ENCODE data around the gene GLTP. TPM values are rescaled to one million over a fixed set of nuclear protein-coding genes. Genes with fewer than 3 reads are reported as not detected.

The GLTP gene
- total and polyA plus RNA-seq, 3 donors from 2014 or later: 20.0 to 27.1 (median 23.1) TPM

GRCh38 chr12:109926488-109927210 lies 46.3 kb upstream of the GLTP start:
- DNase-seq: no peak
- H3K27me3 ChIP-seq: no peaks in the 10 kb centered on the region
- H3K4me1 ChIP-seq: no peaks in the 10 kb centered on the region
- no peak overlapping the region for H3K4me3 ChIP-seq
- H3K9me3 ChIP-seq: no peaks in the 10 kb centered on the region
- no peak overlapping the region for H3K27ac ChIP-seq
- no peaks in the 10 kb centered on the region for H3K36me3 ChIP-seq (ENCODE audit: low read depth, missing control alignments)
- TF ChIP-seq POLR2A (IDR thresholded peaks at IDR 0.05): no peak
- TF ChIP-seq CTCF (IDR thresholded peaks at IDR 0.05): no peak
- 88 to 90% methylated on average over 2 to 11 of the region's 11 CpGs for WGBS, 2 donors
- intact Hi-C loops (cut with DNase I; ENCODE audit: low total_unique reads): no loop called here

GRCh38 chr12:109926016-109926415 lies 45.7 kb upstream of the GLTP start:
- H3K36me3 ChIP-seq (ENCODE audit: low read depth, missing control alignments): no peaks in the 10 kb centered on the region
- 80 to 97% methylated on average over 1 to 8 of the region's 8 CpGs for WGBS, 2 donors
- DNase-seq: no peak
- H3K27me3 ChIP-seq: no peaks in the 10 kb centered on the region
- no peak overlapping the region for H3K4me3 ChIP-seq
- H3K9me3 ChIP-seq: no peaks in the 10 kb centered on the region
- intact Hi-C loops (cut with DNase I; ENCODE audit: low total_unique reads): no loop called here
- no peak for TF ChIP-seq CTCF (IDR thresholded peaks at IDR 0.05)
- H3K27ac ChIP-seq: no peak overlapping the region
- no peaks in the 10 kb centered on the region for H3K4me1 ChIP-seq

- Histone ChIP-seq H3K4me1 (no peaks in the 10 kb centered on the region), H3K36me3 (ENCODE audit: low read depth, missing control alignments) (no peaks in the 10 kb centered on the region), H3K4me3 (no peak overlapping the region), H3K9me3 (no peaks in the 10 kb centered on the region), H3K27ac (no peak overlapping the region), H3K27me3 (no peaks in the 10 kb centered on the region)
- no peak for DNase-seq
- intact Hi-C loops (cut with DNase I; ENCODE audit: low total_unique reads): no loop called here
- WGBS, 2 donors: 75 to 87% methylated on average over 7 to 20 of the region's 20 CpGs
- no peak for TF ChIP-seq CTCF (IDR thresholded peaks at IDR 0.05)
- TF ChIP-seq POLR2A (IDR thresholded peaks at IDR 0.05): no peak
Observed at GRCh38 chr12:109925185-109925840, 45.0 kb upstream of the GLTP start.

- 75% methylated on average over 14 to 17 of the region's 17 CpGs for WGBS, 2 donors
- Histone ChIP-seq H3K36me3 (ENCODE audit: low read depth, missing control alignments) (no peaks in the 10 kb centered on the region), H3K9me3 (no peaks in the 10 kb centered on the region), H3K4me3 (no peak overlapping the region), H3K27ac (no peak overlapping the region), H3K4me1 (no peaks in the 10 kb centered on the region), H3K27me3 (no peaks in the 10 kb centered on the region)
- TF ChIP-seq CTCF (IDR thresholded peaks at IDR 0.05): no peak
- TF ChIP-seq POLR2A (IDR thresholded peaks at IDR 0.05): no peak
- intact Hi-C loops (cut with DNase I; ENCODE audit: low total_unique reads): no loop called here
- no peak for DNase-seq
Observed at GRCh38 chr12:109923481-109924245, 43.3 kb upstream of the GLTP start.
